Osteocyte (in vitro differentiated cells): ENCODE data around the gene PTPRN2. TPM values are rescaled to one million over a fixed set of nuclear protein-coding genes. Genes with fewer than 3 reads are reported as not detected.

ENCODE experiments used
- DNase-seq: peaks from one replicate; pipeline ENCODE4 v3.0.0; 2021; ENCODE audit warnings: mixed read lengths; ENCODE audit not compliant: unreplicated experiment; ENCODE audit errors: extremely low spot score
- H3K27ac Mint-ChIP-seq: one replicate; pipeline ENCODE4 v1.8.0; 2021; ENCODE audit warnings: mild to moderate bottlenecking, mixed read lengths; ENCODE audit not compliant: unreplicated experiment
- H3K27me3 Mint-ChIP-seq: one replicate; pipeline ENCODE4 v1.8.0; 2021; ENCODE audit warnings: mixed read lengths; ENCODE audit not compliant: unreplicated experiment
- H3K36me3 Mint-ChIP-seq: one replicate; pipeline ENCODE4 v1.8.0; 2021; ENCODE audit warnings: mixed read lengths; ENCODE audit not compliant: unreplicated experiment
- H3K4me1 Mint-ChIP-seq: one replicate; pipeline ENCODE4 v1.8.0; 2021; ENCODE audit warnings: mixed read lengths; ENCODE audit not compliant: unreplicated experiment
- H3K4me3 Mint-ChIP-seq: one replicate; pipeline ENCODE4 v1.8.0; 2021; ENCODE audit warnings: mild to moderate bottlenecking, moderate library complexity, mixed read lengths; ENCODE audit not compliant: unreplicated experiment
- H3K9me3 Mint-ChIP-seq: one replicate; pipeline ENCODE4 v1.8.0; 2021; ENCODE audit warnings: mixed read lengths; ENCODE audit not compliant: unreplicated experiment
- total RNA-seq: library from RNA; stranded (reverse); gene quantifications from 2 replicates; pipeline ENCODE4 v1.2.1, GENCODE V29; 2021
- TF ChIP-seq, protein P1 (sequence below): fragments of 200-600 bp; sonication (generic); IDR thresholded peaks from 2 replicates; pipeline ENCODE4 v1.5.0; 2021; ENCODE audit warnings: antibody characterized with exemption, mild to moderate bottlenecking, moderate library complexity

Gene PTPRN2
- total RNA-seq, 1 donor from 2014 or later, result 0.59 TPM

DNA sequence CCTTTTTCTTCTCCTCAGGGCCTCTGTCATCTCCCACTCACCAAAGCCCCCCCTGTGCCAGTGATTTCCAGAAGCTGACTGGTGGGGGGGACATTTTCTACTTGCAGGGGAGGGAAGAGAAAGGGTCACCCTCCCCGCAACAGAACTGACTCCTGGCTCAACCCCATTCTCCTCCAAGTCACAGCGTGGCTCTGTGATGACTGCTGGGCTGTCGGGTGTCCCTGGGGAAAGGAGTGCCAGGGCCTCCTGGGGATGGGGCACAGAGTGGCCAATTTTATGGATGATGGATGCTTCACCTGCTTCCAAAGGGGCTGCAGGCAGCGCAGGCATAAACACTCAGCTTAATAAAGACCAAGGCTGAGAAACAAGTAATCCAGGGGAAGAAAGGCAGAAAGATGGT, 523.0 kb downstream of the PTPRN2 start:
- peaks cover 24% of the 10 kb centered on the region for H3K9me3 Mint-ChIP-seq
- no peak overlapping the region for H3K27ac Mint-ChIP-seq
- H3K4me1 Mint-ChIP-seq, result no peaks in the 10 kb centered on the region
- H3K36me3 Mint-ChIP-seq, result no peaks in the 10 kb centered on the region
- no peaks in the 10 kb centered on the region for H3K27me3 Mint-ChIP-seq
- TF ChIP-seq, protein P1, sequence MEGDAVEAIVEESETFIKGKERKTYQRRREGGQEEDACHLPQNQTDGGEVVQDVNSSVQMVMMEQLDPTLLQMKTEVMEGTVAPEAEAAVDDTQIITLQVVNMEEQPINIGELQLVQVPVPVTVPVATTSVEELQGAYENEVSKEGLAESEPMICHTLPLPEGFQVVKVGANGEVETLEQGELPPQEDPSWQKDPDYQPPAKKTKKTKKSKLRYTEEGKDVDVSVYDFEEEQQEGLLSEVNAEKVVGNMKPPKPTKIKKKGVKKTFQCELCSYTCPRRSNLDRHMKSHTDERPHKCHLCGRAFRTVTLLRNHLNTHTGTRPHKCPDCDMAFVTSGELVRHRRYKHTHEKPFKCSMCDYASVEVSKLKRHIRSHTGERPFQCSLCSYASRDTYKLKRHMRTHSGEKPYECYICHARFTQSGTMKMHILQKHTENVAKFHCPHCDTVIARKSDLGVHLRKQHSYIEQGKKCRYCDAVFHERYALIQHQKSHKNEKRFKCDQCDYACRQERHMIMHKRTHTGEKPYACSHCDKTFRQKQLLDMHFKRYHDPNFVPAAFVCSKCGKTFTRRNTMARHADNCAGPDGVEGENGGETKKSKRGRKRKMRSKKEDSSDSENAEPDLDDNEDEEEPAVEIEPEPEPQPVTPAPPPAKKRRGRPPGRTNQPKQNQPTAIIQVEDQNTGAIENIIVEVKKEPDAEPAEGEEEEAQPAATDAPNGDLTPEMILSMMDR, result no peak
- DNase-seq, result no peak
- no peak overlapping the region for H3K4me3 Mint-ChIP-seq

DNA sequence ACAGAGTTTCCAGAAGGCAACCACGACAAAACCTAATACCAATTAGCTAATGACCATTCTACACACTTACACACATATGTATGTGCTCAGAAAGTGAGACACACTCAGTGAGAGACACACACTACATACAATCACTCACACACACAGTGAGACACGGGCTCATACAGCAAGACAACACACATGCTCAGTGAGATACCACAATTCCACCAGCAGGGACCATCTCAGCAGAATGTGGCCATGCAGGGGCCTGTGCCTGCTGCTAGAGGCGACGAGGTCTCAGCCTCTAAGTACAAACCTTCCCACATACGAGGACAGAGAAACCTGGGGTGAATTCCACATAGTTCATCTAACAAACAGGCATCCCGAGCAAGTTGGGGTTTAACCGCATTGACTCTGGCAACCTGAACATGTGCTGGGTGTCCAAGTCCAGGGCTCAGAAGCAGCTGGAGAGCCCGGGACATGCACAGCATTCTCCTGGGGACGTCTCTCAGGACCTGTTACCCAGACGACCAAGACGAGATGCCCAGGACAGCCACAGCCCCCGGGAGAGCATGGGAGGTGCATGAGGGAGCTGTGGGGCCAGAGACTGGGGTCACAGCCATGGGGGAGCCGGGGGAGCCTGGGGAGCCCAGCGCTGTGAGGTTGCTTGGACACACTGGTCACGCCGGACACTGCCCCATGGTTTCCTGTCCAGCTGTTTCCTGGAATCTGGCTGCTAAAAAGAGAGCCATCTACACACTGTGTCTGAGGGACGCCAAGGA, 523.6 kb downstream of the PTPRN2 start:
- H3K4me1 Mint-ChIP-seq, result no peaks in the 10 kb centered on the region
- no peak overlapping the region for H3K27ac Mint-ChIP-seq
- H3K9me3 Mint-ChIP-seq, result peaks cover 20% of the 10 kb centered on the region
- H3K27me3 Mint-ChIP-seq, result no peaks in the 10 kb centered on the region
- H3K4me3 Mint-ChIP-seq, result no peak overlapping the region
- TF ChIP-seq, protein P1, result no peak
- no peaks in the 10 kb centered on the region for H3K36me3 Mint-ChIP-seq
- no peak for DNase-seq

DNA sequence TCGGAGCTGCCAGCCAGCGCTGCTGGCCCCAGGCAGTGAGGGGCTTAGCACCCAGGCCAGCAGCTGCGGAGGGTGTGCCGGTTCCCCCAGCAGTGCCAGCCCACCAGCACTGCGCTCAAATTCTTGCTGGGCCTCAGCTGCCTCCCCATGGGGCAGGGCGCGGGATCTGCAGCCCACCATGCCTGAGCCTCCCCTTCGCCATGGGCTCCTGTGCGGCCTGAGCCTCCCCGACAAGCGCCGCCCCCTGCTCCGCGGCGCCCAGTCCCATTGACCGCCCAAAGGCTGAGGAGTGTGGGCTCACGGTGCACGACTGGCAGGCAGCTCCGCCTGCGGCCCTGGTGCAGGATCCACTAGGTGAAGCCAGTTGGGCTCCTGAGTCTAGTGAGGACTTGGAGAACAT, 525.0 kb downstream of the PTPRN2 start:
- no peak overlapping the region for H3K4me3 Mint-ChIP-seq
- no peaks in the 10 kb centered on the region for H3K4me1 Mint-ChIP-seq
- TF ChIP-seq, protein P1, result no peak
- no peaks in the 10 kb centered on the region for H3K27me3 Mint-ChIP-seq
- DNase-seq, result no peak
- H3K27ac Mint-ChIP-seq, result no peak overlapping the region
- H3K9me3 Mint-ChIP-seq, result peaks cover 20% of the 10 kb centered on the region
- H3K36me3 Mint-ChIP-seq, result no peaks in the 10 kb centered on the region

DNA sequence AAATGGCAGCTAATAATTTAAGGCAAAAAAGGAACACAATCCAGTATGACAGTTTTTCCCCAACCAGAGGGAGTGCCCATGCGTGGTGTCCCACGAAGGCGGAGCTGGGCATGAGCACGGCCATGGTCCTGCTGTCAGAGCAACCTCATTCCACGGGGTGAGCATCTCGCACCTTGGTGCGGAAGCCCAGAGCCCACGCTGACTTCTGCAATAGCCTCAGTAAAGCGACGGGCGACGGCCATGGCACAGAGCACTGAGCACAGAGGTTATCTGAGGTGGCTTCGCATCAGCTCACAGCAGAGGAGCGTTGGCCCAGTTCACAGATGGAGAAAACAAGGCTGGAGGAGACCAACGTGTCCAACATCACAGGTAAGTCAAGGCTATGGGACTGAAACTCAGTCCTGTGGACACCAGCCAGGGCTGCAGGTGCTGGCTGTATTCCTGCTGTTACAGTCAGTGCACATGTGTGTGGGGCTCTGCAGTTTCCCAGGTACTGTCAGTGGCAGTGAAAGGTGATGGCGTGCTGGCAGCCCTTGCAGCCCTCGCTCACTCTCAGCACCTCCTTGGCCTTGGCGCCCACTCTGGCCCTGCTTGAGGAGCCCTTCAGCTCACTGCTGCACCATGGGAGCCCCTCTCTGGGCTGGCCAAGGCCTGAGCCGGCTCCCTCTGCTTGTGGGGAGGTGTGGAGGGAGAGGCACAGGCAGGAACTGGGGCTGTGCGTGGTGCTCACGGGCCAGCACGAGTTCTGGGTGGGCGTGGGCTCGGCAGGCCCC, 525.6 kb downstream of the PTPRN2 start:
- no peaks in the 10 kb centered on the region for H3K27me3 Mint-ChIP-seq
- H3K9me3 Mint-ChIP-seq, result peaks cover 20% of the 10 kb centered on the region
- no peak overlapping the region for H3K4me3 Mint-ChIP-seq
- TF ChIP-seq, protein P1, result no peak
- no peaks in the 10 kb centered on the region for H3K4me1 Mint-ChIP-seq
- DNase-seq, result no peak
- H3K36me3 Mint-ChIP-seq, result no peaks in the 10 kb centered on the region
- no peak overlapping the region for H3K27ac Mint-ChIP-seq

DNA sequence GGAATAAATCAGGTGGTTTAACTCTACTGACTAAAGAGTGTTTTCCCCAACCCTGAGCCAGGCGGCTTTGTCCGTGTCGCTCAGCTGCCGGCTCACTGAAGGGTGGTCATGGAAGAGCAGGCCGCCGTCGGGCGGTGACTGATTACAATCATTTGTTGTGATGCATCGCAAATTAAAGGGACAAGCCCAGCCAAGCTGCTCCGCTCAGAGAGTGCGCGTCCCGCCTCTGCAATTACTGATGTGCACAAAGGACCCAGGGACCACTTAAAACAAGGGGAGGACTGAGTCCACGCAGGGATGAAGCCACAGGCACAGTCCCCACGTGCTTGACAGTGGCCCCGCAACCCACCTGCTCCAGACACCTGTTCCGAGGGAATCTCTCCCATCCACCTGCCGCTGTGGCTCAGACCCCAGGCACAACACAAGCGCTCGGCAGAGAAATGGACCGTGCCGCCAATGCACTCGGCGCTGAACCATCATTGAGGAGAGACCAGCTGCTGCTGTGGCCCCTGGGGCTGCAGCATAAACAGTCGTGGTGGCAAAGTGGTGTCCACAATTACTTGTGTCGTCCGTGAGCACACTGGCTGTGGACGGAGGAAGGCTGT, 526.5 kb downstream of the PTPRN2 start:
- TF ChIP-seq, protein P1, result no peak
- Mint-ChIP-seq H3K36me3 (no peaks in the 10 kb centered on the region), H3K9me3 (peaks cover 16% of the 10 kb centered on the region), H3K27me3 (no peaks in the 10 kb centered on the region), H3K4me3 (no peak overlapping the region), H3K27ac (no peak overlapping the region), H3K4me1 (no peaks in the 10 kb centered on the region)
- no peak for DNase-seq
